ENCODE data around the gene DGCR6L.
"Not testable (repeated sequence)": the region's sequence is repeated elsewhere in the genome, so short reads cannot be mapped to it uniquely, and the experiment has no call there.

DNA sequence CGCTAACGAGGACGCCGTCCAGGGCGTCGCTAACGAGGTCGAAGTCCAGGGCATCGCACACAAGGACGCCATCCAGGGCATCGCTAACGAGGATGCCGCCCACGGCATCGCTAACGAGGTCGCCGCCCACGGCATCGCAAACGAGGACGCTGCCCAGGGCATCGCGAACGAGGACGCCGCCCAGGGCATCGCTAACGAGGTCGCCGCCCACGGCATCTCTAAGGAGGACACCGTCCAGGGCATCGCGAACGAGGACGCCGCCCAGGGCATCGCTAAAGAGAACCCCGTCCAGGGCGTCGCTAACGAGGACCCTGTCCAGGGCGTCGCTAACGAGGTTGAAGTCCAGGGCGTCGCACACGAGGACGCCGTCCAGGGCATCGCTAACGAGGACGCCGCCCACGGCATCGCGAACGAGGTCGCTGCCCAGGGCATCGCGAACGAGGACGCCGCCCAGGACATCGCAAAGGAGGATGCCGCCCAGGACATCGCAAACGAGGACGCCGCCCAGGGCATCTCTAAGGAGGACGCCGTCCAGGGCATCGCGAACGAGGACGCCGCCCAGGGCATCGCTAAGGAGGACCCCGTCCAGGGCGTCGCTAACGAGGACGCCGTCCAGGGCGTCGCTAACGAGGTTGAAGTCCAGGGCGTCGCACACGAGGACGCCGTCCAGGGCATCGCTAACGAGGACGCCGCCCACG, 36.2 kb upstream of the DGCR6L start:
- not testable (repeated sequence) for TF ChIP-seq POLR2A (IDR thresholded peaks at IDR 0.05; ENCODE audit: low read length); GATA1 (IDR thresholded peaks at IDR 0.05; ENCODE audit: low read depth, low read length)

All from erythroblast (primary cell).